LNCAP (cell line): ENCODE data around the gene PRH2.

Experiments used
- CTCF ChIP-seq: fragments of 450-650 bp; IDR thresholded peaks from 2 replicates; pipeline ENCODE4 v1.5.1; 2017; ENCODE audit warnings: mild to moderate bottlenecking

The PRH2 gene

GRCh38 chr12:10960211-10960610, 31.2 kb downstream of the PRH2 start:
- no peak for TF ChIP-seq CTCF

DNA sequence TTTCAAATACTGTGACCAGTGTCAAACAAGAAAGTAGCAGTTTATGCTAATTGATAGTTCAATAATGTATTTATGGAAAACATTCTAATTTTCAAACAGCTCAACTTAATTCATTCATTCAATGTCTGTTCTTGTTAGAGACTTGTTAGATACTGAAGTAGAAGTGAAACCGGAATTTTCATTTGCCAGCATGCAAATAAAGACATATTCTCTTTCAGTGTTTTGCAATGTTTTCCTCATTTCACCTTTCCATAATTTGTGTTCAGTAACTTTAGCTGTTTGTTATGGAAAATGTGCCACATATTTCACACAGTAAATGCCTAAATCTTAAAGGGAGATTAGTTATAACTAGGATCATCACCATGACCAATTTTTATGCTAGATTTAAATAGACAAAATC, 36.4 kb downstream of the PRH2 start:
- TF ChIP-seq CTCF, result no peak

DNA sequence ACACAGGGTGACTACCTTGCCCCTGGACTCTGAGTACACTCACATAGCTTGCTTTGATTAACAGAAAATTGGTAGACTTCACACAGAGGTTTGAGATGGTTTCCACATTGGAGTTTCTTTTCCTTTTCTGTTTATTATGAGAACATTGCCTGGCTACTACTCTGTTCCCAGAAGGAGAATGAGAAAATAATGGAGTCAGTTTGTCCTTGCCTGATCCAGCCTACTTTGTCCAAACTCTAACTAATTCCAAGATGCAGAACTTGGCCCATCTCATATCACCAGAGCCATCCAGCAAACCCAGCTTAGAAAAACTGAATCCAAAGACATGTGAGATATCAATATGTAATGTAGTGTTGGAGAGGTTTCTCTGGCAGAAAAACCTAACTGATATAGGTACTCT, 37.3 kb downstream of the PRH2 start:
- TF ChIP-seq CTCF, result no peak

- no peak for TF ChIP-seq CTCF
These were observed 38.4 kb downstream of the PRH2 start for GRCh38 chr12:10967409-10967808.

- TF ChIP-seq CTCF, result no peak
These were observed 39.9 kb downstream of the PRH2 start for GRCh38 chr12:10968765-10969456.

DNA sequence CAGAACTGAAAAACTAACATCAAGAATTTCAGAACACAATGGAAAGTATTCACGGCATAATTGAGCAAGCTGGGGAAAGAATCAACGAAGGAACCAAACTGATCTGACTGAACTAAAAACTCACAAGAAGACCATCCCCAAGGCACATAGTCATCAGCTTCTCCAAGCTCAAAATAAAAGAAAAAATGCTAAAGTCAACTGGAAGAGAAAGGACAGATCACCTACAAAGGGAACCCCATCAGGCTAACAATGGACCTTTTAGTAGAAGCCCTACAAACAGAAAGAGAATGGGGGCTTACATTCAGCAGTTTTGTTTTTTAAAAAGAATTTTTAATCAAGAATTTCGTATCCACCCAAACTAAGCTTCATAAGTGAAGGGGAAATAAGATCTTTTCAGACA, 45.9 kb downstream of the PRH2 start:
- TF ChIP-seq CTCF, result no peak

GRCh38 chr12:10982244-10982643, 53.2 kb downstream of the PRH2 start:
- TF ChIP-seq CTCF, result no peak
